ENCODE results near the gene ATP9B.

ATP9B gene

DNA sequence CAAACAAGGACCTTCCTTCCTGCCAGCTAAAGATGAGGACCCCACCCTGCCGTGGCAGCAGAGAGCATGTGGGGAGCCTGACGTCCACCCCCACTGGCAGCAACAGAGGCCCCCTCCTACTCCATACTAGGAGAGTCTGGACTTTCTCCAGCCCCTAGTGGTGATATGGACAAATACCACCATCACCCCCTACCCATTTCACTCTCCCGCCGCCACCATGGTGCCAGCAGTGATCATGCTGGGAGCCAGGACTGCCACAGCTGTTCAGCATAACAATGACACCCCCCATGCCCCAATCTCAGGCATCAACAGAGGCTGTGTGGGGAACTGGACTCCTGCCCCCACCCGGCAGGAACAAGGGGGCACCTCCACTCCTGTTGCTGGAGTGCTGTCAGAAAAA is 42.7 kb upstream of the ATP9B start:
- Histone ChIP-seq H4K20me1 (ENCODE audit: insufficient read depth, low read length, poor library complexity, severe bottlenecking) (no peaks in the 10 kb centered on the region), H3F3A (ENCODE audit: low read depth) (no peaks in the 10 kb centered on the region), H3K4me3 (ENCODE audit: low read length, poor library complexity, severe bottlenecking) (no peak overlapping the region), H2AFZ (ENCODE audit: low read length) (no peak overlapping the region), H3K9ac (ENCODE audit: low read depth, low read length, poor library complexity, severe bottlenecking) (no peak overlapping the region), H3K79me2 (ENCODE audit: insufficient read depth, low read length) (no peaks in the 10 kb centered on the region), H3K9me3 (ENCODE audit: insufficient read depth, low read depth, low read length) (no peaks in the 10 kb centered on the region; the same call in 1 of the 2 replicates), H3K4me2 (ENCODE audit: low read depth, low read length, poor library complexity, severe bottlenecking) (no peak overlapping the region), H3K36me3 (ENCODE audit: insufficient read depth, low read length) (no peaks in the 10 kb centered on the region), H3K4me1 (ENCODE audit: insufficient read depth, low read length, poor library complexity, severe bottlenecking) (no peaks in the 10 kb centered on the region), H3K9me2 (replicated peaks; ENCODE audit: low read depth, low read length) (no peaks in the 10 kb centered on the region), H3K27me3 (ENCODE audit: insufficient read depth, low read length, poor library complexity, severe bottlenecking) (no peaks in the 10 kb centered on the region)
- TF ChIP-seq, protein P1, sequence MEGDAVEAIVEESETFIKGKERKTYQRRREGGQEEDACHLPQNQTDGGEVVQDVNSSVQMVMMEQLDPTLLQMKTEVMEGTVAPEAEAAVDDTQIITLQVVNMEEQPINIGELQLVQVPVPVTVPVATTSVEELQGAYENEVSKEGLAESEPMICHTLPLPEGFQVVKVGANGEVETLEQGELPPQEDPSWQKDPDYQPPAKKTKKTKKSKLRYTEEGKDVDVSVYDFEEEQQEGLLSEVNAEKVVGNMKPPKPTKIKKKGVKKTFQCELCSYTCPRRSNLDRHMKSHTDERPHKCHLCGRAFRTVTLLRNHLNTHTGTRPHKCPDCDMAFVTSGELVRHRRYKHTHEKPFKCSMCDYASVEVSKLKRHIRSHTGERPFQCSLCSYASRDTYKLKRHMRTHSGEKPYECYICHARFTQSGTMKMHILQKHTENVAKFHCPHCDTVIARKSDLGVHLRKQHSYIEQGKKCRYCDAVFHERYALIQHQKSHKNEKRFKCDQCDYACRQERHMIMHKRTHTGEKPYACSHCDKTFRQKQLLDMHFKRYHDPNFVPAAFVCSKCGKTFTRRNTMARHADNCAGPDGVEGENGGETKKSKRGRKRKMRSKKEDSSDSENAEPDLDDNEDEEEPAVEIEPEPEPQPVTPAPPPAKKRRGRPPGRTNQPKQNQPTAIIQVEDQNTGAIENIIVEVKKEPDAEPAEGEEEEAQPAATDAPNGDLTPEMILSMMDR (conservative IDR thresholded peaks at IDR 0.05; ENCODE audit: low read length) = no peak; the same call in 1 of the 2 replicates
- TF ChIP-seq EZH2phosphoT487 (IDR thresholded peaks at IDR 0.05; ENCODE audit: borderline replicate concordance) = no peak

DNA sequence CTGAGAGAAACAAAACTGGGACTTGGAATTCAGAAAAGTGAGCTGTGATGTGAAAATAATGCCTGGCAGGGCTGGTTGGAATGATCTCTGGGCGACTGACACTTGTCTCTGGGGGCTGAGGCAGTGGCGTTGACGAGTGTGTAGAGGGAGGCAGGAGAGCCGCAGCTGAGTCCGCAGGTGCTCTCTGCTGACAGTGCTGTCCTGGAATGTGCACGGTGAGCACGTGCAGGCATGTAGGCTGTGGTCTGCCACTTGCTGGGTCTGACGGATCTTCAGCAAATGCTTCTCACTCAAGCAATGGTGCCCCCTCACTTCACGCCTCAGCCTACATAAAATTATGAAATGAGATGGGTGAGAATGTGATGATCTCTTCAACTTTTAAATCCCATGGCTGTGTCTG is 38.5 kb upstream of the ATP9B start:
- TF ChIP-seq, protein P1 (conservative IDR thresholded peaks at IDR 0.05; ENCODE audit: low read length) = no peak
- no peak for TF ChIP-seq EZH2phosphoT487 (IDR thresholded peaks at IDR 0.05; ENCODE audit: borderline replicate concordance)
- Histone ChIP-seq H3K36me3 (ENCODE audit: insufficient read depth, low read length) (no peaks in the 10 kb centered on the region), H3K27me3 (ENCODE audit: insufficient read depth, low read length, poor library complexity, severe bottlenecking) (no peaks in the 10 kb centered on the region), H3K9me3 (ENCODE audit: insufficient read depth, low read depth, low read length) (peaks cover 3% of the 10 kb centered on the region; the same call in 1 of the 2 replicates), H4K20me1 (ENCODE audit: insufficient read depth, low read length, poor library complexity, severe bottlenecking) (no peaks in the 10 kb centered on the region), H2AFZ (ENCODE audit: low read length) (no peak overlapping the region), H3K79me2 (ENCODE audit: insufficient read depth, low read length) (no peaks in the 10 kb centered on the region), H3K4me2 (ENCODE audit: low read depth, low read length, poor library complexity, severe bottlenecking) (no peak overlapping the region), H3F3A (ENCODE audit: low read depth) (no peaks in the 10 kb centered on the region), H3K9me2 (replicated peaks; ENCODE audit: low read depth, low read length) (no peaks in the 10 kb centered on the region), H3K9ac (ENCODE audit: low read depth, low read length, poor library complexity, severe bottlenecking) (no peak overlapping the region), H3K4me1 (ENCODE audit: insufficient read depth, low read length, poor library complexity, severe bottlenecking) (no peaks in the 10 kb centered on the region), H3K4me3 (ENCODE audit: low read length, poor library complexity, severe bottlenecking) (no peak overlapping the region)

DNA sequence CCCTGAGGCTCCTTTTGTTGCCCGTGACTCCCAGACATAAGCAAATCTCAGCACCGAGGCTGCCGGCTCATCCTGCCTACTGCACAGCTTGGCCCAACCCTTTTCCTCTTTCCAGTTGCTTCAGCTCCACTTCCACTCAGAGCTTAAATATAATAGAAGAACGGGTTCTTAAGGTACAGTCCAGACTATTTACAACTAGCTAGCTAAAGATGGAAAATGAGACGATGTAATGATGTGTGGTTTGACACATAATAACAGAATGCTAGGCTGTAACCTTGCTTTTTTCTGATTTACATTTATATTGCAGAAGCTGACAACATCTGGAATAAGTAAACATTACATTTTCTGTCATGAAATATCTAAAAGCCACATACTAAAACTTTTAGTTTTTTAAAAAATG is 26.9 kb upstream of the ATP9B start:
- Histone ChIP-seq H2AFZ (ENCODE audit: low read length) (no peak overlapping the region), H3K36me3 (ENCODE audit: insufficient read depth, low read length) (no peaks in the 10 kb centered on the region), H3K4me2 (ENCODE audit: low read depth, low read length, poor library complexity, severe bottlenecking) (no peak overlapping the region), H3K9ac (ENCODE audit: low read depth, low read length, poor library complexity, severe bottlenecking) (no peak overlapping the region), H3K79me2 (ENCODE audit: insufficient read depth, low read length) (no peaks in the 10 kb centered on the region), H3K9me3 (ENCODE audit: insufficient read depth, low read depth, low read length) (no peaks in the 10 kb centered on the region; the same call in 1 of the 2 replicates), H3K4me1 (ENCODE audit: insufficient read depth, low read length, poor library complexity, severe bottlenecking) (no peaks in the 10 kb centered on the region), H3K27me3 (ENCODE audit: insufficient read depth, low read length, poor library complexity, severe bottlenecking) (no peaks in the 10 kb centered on the region), H3K9me2 (replicated peaks; ENCODE audit: low read depth, low read length) (no peaks in the 10 kb centered on the region), H4K20me1 (ENCODE audit: insufficient read depth, low read length, poor library complexity, severe bottlenecking) (no peaks in the 10 kb centered on the region), H3K4me3 (ENCODE audit: low read length, poor library complexity, severe bottlenecking) (no peak overlapping the region), H3F3A (ENCODE audit: low read depth) (no peaks in the 10 kb centered on the region)
- TF ChIP-seq EZH2phosphoT487 (IDR thresholded peaks at IDR 0.05; ENCODE audit: borderline replicate concordance) = no peak

DNA sequence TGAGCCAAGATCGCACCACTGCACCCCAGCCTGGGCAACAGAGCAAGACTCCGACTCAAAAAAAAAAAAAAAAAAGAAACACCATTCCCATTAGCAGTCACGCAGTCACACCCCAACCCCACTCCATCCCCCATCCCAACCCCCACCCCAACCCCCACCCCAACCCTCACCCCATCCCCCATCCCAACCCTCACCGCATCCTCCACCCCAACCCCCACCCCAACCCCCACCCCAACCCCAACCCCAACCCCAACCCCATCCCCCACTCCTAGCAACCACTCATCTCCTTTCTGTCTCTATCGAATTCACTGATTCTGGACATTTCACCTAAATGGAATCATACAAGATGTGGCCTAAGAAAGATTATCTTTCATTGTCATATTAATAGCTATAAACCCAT is 25.9 kb upstream of the ATP9B start:
- Histone ChIP-seq H3K9me3 (ENCODE audit: insufficient read depth, low read depth, low read length) (no peaks in the 10 kb centered on the region; the same call in 1 of the 2 replicates), H3F3A (ENCODE audit: low read depth) (no peaks in the 10 kb centered on the region), H3K9me2 (replicated peaks; ENCODE audit: low read depth, low read length) (no peaks in the 10 kb centered on the region), H3K4me1 (ENCODE audit: insufficient read depth, low read length, poor library complexity, severe bottlenecking) (no peaks in the 10 kb centered on the region), H3K27me3 (ENCODE audit: insufficient read depth, low read length, poor library complexity, severe bottlenecking) (no peaks in the 10 kb centered on the region), H3K4me2 (ENCODE audit: low read depth, low read length, poor library complexity, severe bottlenecking) (no peak overlapping the region), H2AFZ (ENCODE audit: low read length) (no peak overlapping the region), H3K4me3 (ENCODE audit: low read length, poor library complexity, severe bottlenecking) (no peak overlapping the region), H3K9ac (ENCODE audit: low read depth, low read length, poor library complexity, severe bottlenecking) (no peak overlapping the region), H4K20me1 (ENCODE audit: insufficient read depth, low read length, poor library complexity, severe bottlenecking) (no peaks in the 10 kb centered on the region), H3K79me2 (ENCODE audit: insufficient read depth, low read length) (no peaks in the 10 kb centered on the region), H3K36me3 (ENCODE audit: insufficient read depth, low read length) (no peaks in the 10 kb centered on the region)
- TF ChIP-seq, protein P1 (conservative IDR thresholded peaks at IDR 0.05; ENCODE audit: low read length) = no peak
- TF ChIP-seq EZH2phosphoT487 (IDR thresholded peaks at IDR 0.05; ENCODE audit: borderline replicate concordance) = no peak

All from Loucy (cell line).